HG02759 (cell line): Measurements from ENCODE around the gene MYCN.
"Not testable (repeated sequence)": the region's sequence is repeated elsewhere in the genome, so short reads cannot be mapped to it uniquely, and the experiment has no call there.

ENCODE experiments used
- ATAC-seq: cut with Tn5 transposase; IDR thresholded peaks from one replicate; pipeline ENCODE4 v1.9.1; 2021; ENCODE audit warnings: mild to moderate bottlenecking, moderate library complexity; ENCODE audit not compliant: unreplicated experiment

The MYCN gene

DNA sequence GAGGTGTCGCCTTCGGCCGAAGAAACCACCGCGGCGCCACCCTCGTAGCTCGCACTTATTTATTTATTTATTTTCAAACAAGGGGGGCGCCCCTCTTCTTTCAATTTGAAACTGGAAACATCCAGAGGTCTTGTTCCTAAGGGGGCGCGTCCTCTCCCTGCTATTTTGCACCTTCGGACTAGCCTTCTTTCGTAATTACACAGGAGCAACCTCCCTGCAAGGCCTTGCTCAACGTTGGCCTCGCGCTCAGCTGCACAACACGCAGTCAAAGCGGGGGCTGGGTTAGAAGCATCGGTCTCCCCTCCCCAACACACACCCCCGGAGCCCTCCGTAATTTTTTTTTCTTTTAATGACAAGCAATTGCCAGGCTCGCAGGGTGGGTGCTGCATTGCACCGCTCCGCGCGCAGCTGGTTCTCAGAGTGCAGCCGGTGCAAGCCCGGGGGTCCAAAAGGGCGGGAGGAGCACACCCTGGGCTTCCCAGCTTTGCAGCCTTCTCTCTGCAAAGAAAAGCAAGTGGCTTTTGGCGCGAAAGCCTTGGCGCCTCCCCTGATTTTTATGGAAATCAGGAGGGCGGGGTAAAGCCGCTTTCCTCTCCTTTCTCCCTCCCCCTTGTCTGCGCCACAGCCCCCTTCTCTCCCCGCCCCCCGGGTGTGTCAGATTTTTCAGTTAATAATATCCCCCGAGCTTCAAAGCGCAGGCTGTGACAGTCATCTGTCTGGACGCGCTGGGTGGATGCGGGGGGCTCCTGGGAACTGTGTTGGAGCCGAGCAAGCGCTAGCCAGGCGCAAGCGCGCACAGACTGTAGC is at the start of gene MYCN:
Gene MYCN (plus strand): TSS at position 697 of the 807 bp plus-strand sequence. CDS start 1,515 bp downstream, outside the sequence.
- ATAC-seq: peak; percentile 32

DNA sequence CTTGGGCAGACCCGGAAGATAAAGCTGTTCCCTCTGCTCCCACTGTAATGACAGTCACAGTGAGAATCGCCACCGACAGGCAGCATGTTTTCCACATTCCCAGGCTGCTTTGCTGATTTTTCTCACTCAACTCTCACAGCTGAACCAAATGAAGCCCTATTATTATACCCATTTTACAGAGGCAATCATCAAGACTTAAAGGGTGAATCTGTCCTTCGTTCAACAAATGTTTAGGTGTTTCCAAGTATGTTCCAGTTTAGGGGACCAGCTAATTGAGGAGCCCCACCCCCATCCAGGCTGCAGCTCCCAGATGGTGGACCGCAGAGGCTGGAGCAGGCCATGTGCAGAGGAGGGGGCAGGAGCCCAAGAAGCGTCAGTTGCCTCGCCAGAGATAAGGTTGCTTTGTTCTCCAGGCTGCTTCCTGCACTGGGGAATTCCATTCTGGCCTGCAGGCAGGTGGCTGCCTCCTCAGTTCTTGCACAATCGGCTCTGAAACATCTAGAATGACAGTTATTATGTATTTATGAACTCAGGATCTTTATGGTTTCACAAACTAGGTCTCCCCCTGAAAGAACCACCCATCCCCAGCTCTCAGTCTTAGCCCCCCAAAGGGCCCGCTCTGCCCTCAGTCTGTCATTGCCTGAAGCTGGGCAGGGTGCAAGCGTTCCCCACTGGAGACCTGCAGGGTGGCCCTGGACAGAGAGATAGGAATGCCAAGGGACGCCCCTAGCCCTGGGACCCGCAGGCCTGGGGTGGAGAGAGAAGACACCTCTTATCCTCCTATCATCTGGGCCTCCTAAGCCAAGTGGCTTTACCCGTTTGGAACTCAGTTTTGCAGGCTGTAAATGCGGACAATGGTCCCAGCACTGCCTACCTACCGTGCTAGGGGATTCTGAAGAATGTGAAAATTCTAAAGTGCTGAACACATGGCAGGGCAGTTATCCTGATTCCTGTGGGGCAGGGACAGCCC is 49.1 kb upstream of the MYCN start:
- ATAC-seq: no peak

DNA sequence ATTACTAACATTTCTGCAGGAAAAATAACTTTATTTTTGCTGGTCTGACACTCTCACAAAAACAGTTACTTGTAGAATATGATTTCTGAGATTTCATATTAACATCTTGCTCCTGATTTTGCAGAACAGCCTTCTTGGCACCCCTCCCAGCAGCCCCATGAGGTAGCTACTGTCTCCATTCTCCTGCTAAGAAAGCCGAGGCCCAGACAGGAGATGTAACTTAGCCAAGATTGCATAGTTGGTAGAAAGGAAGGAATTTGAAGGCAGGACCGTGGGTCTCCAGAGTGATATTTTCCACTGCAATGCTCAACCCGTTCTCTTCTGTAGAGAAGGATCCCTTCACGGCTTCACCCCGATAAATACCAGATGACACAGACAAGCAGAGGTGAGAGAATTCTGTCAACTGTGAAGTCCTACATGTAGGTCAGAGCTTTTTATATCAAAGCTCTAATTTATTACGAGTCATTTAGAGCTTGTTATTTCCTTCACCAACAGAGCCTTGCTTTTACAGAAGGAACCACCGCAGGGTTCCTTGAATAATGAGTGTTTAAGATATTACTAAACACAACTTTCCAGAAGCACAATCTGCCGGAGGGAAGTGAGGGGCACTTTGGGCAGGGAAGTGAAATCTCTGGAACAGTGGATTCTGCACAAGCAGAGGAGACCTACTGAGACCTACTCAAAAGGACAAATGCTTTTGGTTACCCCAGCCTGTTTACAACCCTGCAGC is 48.0 kb upstream of the MYCN start:
- no peak for ATAC-seq

DNA sequence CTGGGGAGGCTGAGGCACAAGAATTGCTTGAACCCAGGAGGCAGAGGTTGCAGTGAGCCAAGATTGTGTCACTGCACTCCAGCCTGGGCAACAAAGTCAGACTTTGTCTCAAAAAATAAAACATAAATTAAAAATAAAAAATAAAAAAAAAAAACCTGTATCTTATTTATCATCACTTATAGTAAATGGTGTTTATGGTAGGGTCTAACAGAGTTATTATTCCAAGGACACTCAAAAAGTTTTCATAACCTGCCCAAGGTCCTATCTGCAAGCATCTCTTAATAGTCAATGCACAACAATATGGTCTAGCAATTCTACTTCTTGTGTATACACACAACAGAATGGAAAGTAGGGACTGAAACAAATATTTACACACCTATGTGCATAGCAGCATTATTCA is 47.3 kb upstream of the MYCN start:
- ATAC-seq: no peak

DNA sequence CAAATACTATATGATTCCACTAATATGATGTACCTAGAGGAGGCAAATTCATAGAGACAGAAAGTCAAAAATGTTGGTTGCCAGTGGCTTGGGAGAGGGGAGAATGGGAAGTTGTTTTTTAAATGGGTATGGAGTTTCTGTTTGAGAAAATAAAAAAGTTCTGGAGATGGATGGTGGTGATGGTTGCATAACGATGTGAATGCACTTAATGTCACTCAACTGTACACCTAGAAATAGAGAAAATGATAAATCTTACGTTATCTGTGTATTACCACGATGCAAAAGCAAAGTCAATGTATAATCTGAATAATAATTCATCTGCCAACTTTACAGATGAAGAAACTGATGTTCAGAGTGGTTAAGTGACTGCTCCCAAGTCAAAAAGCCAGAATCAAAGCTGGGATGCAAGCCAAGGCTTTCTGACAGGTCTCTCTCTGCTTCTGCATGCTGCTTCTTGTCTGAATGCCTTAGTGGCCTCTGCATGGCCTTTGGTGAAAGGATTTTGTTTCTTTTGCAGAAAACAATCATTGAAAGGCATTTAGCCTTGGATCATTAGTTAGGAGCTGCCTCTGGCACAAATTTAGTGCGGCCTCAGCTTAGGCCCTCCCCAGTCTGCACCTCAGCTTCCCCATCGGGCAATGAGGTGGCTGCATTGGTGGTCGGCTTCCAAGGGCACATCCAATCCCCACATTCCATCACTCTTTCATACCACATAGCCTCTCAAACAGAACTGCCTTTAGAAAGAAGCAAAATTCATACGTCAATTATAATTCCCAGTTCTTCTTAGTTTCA is 46.5 kb upstream of the MYCN start:
- ATAC-seq: no peak

DNA sequence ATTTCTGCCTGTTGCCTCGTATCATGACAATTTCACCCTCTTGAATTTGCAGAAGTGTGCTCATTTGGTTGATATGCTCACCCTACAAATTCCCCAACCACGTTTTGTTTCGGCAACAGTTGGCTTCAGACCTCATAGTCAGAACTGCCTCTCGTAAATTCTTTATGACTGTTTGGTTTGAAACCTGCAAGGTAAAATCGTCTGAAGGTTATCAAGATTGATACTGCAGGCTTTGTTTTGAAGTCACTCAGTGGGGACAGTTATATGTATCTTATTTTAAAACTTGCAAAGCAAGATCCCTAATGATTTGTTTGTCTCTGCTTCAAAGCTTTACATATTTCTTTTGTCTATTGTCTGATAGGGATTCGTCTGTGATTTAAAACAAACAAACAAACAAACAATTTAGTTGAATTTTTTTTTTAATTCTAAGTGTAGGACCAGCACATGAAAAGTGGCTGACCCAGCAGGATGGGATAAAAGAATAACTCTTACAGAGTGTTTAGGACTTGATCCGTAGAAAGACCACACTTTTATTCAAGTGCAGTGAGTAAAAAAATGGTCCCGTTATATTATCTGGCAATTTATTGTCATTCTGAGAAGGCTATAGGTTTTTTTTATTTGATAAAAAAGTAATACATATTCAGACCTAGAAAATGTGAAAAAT is 45.7 kb upstream of the MYCN start:
- no peak for ATAC-seq

DNA sequence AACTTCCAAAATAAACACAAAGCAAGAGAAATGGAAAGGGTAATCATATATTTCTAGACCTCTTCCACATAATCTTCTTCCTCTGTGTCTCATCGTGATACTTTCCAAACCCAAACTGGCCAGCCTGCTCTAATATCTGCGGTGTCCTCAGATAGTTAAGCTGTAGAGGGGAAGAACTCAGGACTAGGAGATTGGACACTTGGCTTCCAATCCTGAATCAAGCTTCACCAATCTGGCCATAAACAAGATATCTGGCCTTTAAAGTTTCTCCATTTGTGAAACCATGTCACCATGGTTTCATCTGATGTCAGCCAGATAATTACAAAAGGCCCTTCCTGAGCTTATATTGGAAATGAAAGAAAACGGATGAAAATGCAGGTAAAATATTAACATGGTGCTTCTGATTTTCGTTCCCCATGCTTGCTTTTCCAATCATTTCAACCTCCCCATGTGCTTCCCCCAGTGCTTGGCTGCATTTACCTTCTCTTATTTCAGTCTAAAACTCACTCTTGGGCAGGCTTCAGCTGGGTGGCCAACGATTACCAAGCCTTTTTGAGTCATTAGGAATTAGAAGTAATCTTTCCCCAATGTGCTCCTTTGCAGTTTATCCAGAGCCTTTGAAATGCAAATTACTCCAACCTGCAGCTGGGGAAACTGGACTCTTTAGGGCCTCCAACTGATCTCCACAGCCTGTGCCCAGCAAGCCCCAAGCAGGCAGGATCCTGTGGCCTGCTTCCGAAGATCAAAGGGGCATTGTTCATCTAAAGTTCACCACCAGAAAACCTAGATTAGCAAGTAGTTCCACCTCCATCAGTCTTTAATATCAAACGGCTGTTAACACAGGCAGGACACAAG is 44.5 kb upstream of the MYCN start:
- ATAC-seq: no peak

DNA sequence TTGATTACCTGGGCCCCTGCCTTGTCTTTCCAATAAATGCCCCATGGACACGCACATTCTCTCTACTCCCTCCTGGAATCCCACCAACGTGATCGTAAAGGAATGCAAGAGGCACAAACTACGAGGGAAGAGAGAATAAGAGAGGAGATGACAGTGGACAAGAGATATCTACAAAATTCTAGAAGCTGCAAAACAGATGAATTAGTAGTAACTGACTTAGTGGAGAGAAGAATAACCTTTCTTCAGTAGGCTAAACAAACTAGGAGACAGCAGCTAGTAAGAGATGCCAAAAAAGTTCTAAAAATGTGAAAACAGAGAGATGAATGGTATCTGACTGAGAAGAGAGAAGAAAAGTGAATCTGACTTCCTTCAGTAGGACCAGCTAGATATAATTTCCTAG is 43.5 kb upstream of the MYCN start:
- ATAC-seq: no peak

DNA sequence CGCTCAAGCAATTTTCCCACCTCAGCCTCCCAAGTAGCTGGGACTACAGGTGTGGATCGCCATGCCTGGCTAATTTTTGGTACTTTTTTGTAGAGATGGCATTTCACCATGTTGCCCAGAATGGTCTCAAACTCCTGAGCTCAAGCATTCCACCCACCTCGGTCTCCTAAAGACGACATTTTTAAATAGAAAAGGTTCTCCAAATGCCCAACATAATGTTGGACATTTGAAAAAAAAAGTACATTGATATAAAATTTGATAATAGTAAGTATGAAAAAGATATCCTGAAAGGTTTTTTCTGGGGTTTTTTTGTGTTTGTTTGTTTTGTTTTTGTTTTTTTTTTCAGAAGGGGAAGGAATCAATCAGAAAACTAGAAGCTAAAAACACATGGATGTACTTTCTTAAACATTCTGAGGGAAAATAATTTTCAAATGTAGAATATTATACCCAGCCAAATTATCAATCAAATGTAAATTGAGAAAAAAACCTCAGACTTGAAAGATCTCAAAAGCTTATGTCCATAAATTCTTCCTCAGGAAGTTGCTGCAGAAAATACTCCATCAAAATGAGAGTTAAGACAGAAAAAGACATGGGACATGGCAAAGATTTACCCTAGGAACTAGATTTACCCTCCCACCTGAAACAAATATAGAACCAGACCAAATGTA is 42.8 kb upstream of the MYCN start:
- no peak for ATAC-seq

DNA sequence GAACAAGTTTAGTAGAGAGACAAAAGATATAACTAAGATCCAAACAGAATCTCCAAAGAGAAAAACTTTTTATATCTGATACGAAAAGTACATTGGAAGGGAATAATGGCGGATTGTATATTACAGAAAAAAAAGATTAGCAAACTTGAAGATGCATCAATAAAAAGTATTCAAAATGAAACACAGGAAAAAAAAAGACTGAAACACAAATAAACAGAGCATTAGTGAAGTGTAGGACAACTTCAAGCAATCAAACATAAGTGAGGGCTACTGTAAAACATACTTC is 41.1 kb upstream of the MYCN start:
- no peak for ATAC-seq

DNA sequence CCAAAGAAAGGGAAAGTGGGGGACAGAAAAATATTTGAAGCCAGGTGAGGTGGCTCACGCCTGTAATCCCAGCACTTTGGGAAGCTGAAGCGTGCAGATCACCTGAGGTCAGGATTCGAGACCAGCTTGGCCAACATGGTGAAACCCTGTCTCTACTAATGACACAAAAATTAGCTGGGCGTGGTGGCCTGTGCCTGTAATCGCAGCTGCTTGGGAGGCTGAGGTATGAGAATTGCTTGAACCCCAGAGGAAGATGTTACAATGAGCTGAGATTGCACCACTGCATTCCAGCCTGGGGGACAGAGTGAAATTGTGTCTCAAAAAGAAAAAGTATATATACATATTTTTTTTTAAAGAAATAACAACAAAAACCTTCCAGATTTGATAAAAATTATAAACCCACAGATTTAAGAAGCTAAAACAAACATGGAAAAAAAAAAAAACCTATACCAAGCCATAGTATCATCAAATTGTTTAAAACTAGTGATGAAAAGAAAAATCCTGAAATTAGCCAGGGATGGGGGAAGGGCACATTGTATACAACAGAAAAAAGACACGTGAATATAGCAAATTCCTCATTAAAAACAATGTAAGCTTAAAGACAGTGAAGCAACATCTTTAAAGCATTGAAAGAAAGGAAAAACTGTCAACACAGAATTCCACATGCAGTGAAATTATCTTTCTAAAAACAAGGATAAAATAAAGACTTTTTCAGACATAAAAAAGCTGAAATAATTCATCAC is 40.4 kb upstream of the MYCN start:
- no peak for ATAC-seq

DNA sequence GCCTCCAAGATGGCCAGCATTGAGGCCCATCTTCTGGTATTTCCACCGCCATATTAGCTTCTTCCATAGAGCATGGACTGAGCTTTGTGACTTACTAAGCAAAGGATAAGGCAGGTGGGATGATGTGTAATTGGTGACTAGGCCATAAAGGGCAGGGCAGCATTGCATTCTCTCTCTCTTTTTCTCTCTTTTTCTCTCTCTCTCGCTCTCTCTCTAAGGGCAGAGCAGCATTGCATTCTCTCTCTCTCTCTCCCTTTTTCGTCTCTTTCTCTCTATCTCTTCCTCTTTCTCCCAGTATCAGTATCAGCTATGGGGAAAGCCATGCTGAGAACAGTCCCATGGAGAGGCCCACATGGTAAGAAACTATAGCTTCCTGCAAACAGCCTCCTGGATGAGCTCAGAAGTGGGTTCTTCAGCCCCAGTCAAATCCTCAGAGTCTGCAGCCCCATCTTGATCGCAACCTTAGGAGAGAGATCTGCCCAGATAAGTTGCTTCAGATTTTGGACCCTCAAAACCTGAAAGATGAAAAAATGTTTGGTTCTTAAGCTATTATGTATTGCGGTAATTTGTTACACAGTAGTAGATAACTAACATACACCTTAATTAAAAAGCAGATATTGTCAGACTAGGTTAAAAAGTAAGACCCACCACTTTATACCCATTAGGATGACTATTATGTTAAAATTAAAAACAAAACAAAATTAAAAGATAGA is 39.1 kb upstream of the MYCN start:
- ATAC-seq: no peak

DNA sequence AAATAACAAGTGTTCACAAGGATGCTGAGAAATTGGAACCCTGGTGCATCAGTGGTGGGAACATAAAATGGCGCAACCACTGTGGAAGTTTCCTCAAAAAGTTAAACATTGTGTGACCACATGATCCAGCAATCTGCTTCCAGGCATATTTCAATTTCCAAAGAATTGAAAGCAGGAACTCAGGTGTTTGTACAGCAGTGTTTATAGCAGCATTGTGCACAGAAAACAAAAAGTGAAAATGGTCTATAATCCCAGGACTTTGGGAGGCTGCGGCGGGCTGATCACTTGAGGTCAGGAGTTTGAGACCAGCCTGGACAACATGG is 38.6 kb upstream of the MYCN start:
- ATAC-seq: no peak

DNA sequence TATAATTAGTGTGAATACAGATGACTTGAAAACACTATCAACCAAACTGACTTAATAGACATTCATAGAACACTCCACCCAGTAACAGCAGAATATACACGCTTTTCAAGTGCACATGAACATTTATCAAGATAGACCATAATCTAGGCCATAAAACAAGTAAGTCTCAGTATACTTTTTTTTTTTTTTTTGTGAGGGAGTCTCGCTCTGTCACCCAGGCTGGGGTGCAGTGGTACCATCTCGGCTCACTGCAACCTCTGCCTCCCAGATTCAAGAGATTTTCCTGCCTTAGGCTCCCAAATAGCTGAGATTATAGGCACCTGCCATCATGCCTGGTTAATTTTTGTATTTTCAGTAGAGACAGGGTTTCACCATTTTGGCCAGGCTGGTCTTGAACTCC is 36.4 kb upstream of the MYCN start:
- ATAC-seq: not testable (repeated sequence)

DNA sequence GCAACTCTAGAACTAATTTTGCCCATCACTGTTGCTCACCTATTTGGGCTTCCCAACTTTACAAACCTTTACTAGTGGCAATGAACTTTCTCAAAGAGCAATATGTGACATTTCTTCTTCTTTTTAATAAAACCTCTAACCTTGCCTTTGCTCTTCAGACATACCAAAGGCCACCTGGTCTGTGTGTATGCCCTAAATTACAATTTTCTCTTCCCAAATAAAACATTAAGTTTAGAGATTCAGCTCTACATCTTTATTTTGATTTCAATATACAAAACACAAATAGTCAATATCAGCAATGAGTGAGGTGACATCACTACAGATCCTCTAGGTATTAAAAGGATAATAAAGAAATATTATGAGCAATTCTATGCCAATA is 35.1 kb upstream of the MYCN start:
- ATAC-seq: no peak

DNA sequence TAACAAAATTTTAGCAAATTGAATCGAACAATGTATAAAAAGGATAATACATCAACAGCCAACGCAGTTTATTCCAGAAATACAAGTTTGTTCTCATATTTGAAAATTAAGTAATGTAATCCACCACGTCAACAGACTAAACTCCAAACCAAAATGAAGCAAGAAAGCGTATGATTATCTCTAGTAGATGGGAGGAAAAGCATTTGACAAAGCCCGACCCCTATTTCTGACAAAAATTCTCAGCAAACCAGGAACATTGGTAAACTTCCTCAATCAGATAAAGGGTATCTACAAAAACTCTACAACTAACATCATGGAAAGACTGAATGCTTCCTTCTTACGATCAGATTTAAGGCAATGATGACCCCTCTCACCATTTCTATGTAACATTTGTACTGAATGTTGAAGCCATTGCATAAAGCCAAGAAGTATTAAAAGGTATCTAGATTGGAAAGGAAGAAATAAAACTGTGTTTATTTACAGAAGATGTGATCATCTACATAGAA is 34.3 kb upstream of the MYCN start:
- ATAC-seq: no peak

DNA sequence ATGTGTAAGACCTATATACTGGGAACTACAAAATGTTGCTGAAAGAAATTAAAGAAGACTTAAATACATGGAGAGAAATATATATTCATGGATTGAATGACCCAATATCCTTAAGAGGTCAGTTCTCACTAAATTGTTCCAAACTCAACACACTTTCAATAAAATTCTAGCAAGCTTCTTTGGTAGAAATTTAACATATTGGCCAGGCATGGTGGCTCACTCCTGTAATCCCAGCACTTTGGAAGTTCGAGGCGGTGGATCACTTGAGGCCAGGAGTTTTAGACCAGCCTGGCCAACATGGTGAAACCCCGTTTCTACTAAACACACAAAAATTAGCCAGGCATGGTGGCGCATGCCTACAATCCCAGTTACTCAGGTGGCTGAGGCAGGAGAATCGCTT is 33.6 kb upstream of the MYCN start:
- no peak for ATAC-seq
